ENCODE measurements around the gene EIPR1. TPM values are rescaled to one million over a fixed set of nuclear protein-coding genes. Genes with fewer than 3 reads are reported as not detected.

The EIPR1 gene
- polyA plus RNA-seq, 1 donor (not counting 4 experiments of a cell fraction or from before 2014, with no cell fraction given), result 44.3 TPM

GRCh38 chr2:3414133-3414860 lies 36.7 kb upstream of the EIPR1 start:
- Histone ChIP-seq H4K20me1 (ENCODE audit: control insufficient read depth, extremely low read depth, insufficient read depth, low read length) (no peaks in the 10 kb centered on the region), H3K36me3 (ENCODE audit: control insufficient read depth in 2 of 2, extremely low read depth in 1 of 2, insufficient read depth in 2 of 2, low read length in 2 of 2) (peaks cover 7 to 11% of the 10 kb centered on the region in 2 experiments), H3K27me3 (ENCODE audit: control insufficient read depth, extremely low read depth, insufficient read depth, low read length) (no peaks in the 10 kb centered on the region), H3K9ac (ENCODE audit: control insufficient read depth, extremely low read depth, insufficient read depth, low read length) (no peak overlapping the region), H3K4me1 (ENCODE audit: control insufficient read depth, extremely low read depth, insufficient read depth, low read length) (no peaks in the 10 kb centered on the region), H3K4me3 (ENCODE audit: control insufficient read depth in 2 of 3, extremely low read depth in 1 of 3, insufficient read depth in 2 of 3, low read depth in 1 of 3, low read length in 3 of 3) (no peak overlapping the region), H3K9me3 (ENCODE audit: control insufficient read depth, low read depth, low read length) (no peaks in the 10 kb centered on the region), H2AFZ (ENCODE audit: control insufficient read depth, low read length) (no peak overlapping the region), H3K79me2 (ENCODE audit: control insufficient read depth, insufficient read depth, low read length) (peaks cover 12% of the 10 kb centered on the region), H3K4me2 (ENCODE audit: control insufficient read depth, extremely low read depth, insufficient read depth, low read depth, low read length) (no peak overlapping the region), H3K27ac (ENCODE audit: control insufficient read depth, insufficient read depth, low read length) (no peak overlapping the region), H3K9me1 (ENCODE audit: control insufficient read depth, extremely low read depth, insufficient read depth, low read length) (no peaks in the 10 kb centered on the region)
- no peak for DNase-seq (ENCODE audit: low read depth, low spot score)
- no peak for FAIRE-seq
- TF ChIP-seq EZH2 (IDR thresholded peaks at IDR 0.05; ENCODE audit: low read length), result no peak
- TF ChIP-seq CTCF (optimal IDR thresholded peaks at IDR 0.05 in 1 of 3, IDR thresholded peaks at IDR 0.05 in 1 of 3, conservative IDR thresholded peaks at IDR 0.05 in 1 of 3; ENCODE audit: extremely low read depth in 1 of 3, insufficient read depth in 2 of 3, low read length in 3 of 3), result no peak
- dilution Hi-C loops (cut with MboI; ENCODE audit: extremely low pct_ligation_motif_present, low sequenced_read_pairs), result no loop called here

GRCh38 chr2:3413697-3414096 lies 36.1 kb upstream of the EIPR1 start:
- dilution Hi-C loops (cut with MboI; ENCODE audit: extremely low pct_ligation_motif_present, low sequenced_read_pairs), result no loop called here

More at GRCh38 chr2:3413697-3414096, 36.1 kb upstream of the EIPR1 start:
- TF ChIP-seq CTCF (optimal IDR thresholded peaks at IDR 0.05 in 1 of 3, IDR thresholded peaks at IDR 0.05 in 1 of 3, conservative IDR thresholded peaks at IDR 0.05 in 1 of 3; ENCODE audit: extremely low read depth in 1 of 3, insufficient read depth in 2 of 3, low read length in 3 of 3), result no peak
- no peak for TF ChIP-seq EZH2 (IDR thresholded peaks at IDR 0.05; ENCODE audit: low read length)
- no peak for FAIRE-seq
- no peak overlapping the region for H3K4me3 ChIP-seq (ENCODE audit: control insufficient read depth in 2 of 3, extremely low read depth in 1 of 3, insufficient read depth in 2 of 3, low read depth in 1 of 3, low read length in 3 of 3)
- H4K20me1 ChIP-seq (ENCODE audit: control insufficient read depth, extremely low read depth, insufficient read depth, low read length), result no peaks in the 10 kb centered on the region
- no peaks in the 10 kb centered on the region for H3K9me1 ChIP-seq (ENCODE audit: control insufficient read depth, extremely low read depth, insufficient read depth, low read length)
- H3K79me2 ChIP-seq (ENCODE audit: control insufficient read depth, insufficient read depth, low read length), result peaks cover 15% of the 10 kb centered on the region
- no peaks in the 10 kb centered on the region for H3K27me3 ChIP-seq (ENCODE audit: control insufficient read depth, extremely low read depth, insufficient read depth, low read length)
- no peaks in the 10 kb centered on the region for H3K4me1 ChIP-seq (ENCODE audit: control insufficient read depth, extremely low read depth, insufficient read depth, low read length)
- H3K27ac ChIP-seq (ENCODE audit: control insufficient read depth, insufficient read depth, low read length), result no peak overlapping the region
- peaks cover 7 to 11% of the 10 kb centered on the region in 2 experiments for H3K36me3 ChIP-seq (ENCODE audit: control insufficient read depth in 2 of 2, extremely low read depth in 1 of 2, insufficient read depth in 2 of 2, low read length in 2 of 2)
- H3K4me2 ChIP-seq (ENCODE audit: control insufficient read depth, extremely low read depth, insufficient read depth, low read depth, low read length), result no peak overlapping the region
- H2AFZ ChIP-seq (ENCODE audit: control insufficient read depth, low read length), result no peak overlapping the region
- DNase-seq (ENCODE audit: low read depth, low spot score), result no peak
- no peaks in the 10 kb centered on the region for H3K9me3 ChIP-seq (ENCODE audit: control insufficient read depth, low read depth, low read length)
- no peak overlapping the region for H3K9ac ChIP-seq (ENCODE audit: control insufficient read depth, extremely low read depth, insufficient read depth, low read length)
